MCF 10A (cell line): ENCODE data around the gene VEZT. TPM values are rescaled to one million over a fixed set of nuclear protein-coding genes. Genes with fewer than 3 reads are reported as not detected.

Source experiments
- BruUV-seq: library from RNA; stranded (reverse); fragments of 400-500 nt; replicated peaks from 2 replicates; lab custom pipeline; 2021; lab: Mats Ljungman, UMichigan
- CTCF ChIA-PET: fragments of 300-600 bp; sonication (Branson Sonifier 250); formaldehyde crosslinking; extraction: SDS; loops from one replicate; lab custom pipeline; 2021; ENCODE audit warnings: antibody characterized with exemption, inconsistent platforms; lab: Yijun Ruan, JAX
- POLR2A ChIA-PET: fragments of 300-600, 350-650 bp; sonication (Branson Sonifier 250); formaldehyde crosslinking; extraction: SDS; loops from one replicate; lab custom pipeline; 2020; ENCODE audit warnings: antibody characterized with exemption, inconsistent platforms; lab: Yijun Ruan, JAX
- DNase-seq: peaks from one replicate; pipeline ENCODE4 v3.0.0-alpha.2; 2018; ENCODE audit not compliant: unreplicated experiment
- H3K27ac Mint-ChIP-seq: one replicate; pipeline ENCODE4 v1.8.0; 2022; ENCODE audit warnings: mild to moderate bottlenecking, low read depth, mixed read lengths; ENCODE audit not compliant: unreplicated experiment
- H3K27me3 Mint-ChIP-seq: one replicate; pipeline ENCODE4 v1.8.0; 2022; ENCODE audit warnings: mixed read lengths; ENCODE audit not compliant: insufficient read depth, unreplicated experiment
- H3K36me3 Mint-ChIP-seq: one replicate; pipeline ENCODE4 v1.8.0; 2022; ENCODE audit warnings: mild to moderate bottlenecking, moderate library complexity, mixed read lengths; ENCODE audit not compliant: insufficient read depth, unreplicated experiment
- H3K4me1 Mint-ChIP-seq: one replicate; pipeline ENCODE4 v1.8.0; 2022; ENCODE audit warnings: mixed read lengths; ENCODE audit not compliant: insufficient read depth, unreplicated experiment
- H3K4me3 Mint-ChIP-seq: one replicate; pipeline ENCODE4 v1.8.0; 2022; ENCODE audit warnings: mild to moderate bottlenecking, moderate library complexity, mixed read lengths; ENCODE audit not compliant: unreplicated experiment
- H3K9me3 Mint-ChIP-seq: one replicate; pipeline ENCODE4 v1.8.0; 2022; ENCODE audit warnings: mixed read lengths; ENCODE audit not compliant: unreplicated experiment
- CTCF ChIP-seq: fragments of 200-600 bp; IDR thresholded peaks from one replicate; pipeline ENCODE4 v1.8.0; 2022; ENCODE audit warnings: antibody characterized with exemption, mild to moderate bottlenecking; ENCODE audit not compliant: unreplicated experiment
- intact Hi-C: fragments of 100-400 bp; cut with micrococcal nuclease; formaldehyde crosslinking; loops from 2 replicates; pipeline ENCODE4 v1.14.1; 2022
- total RNA-seq: library from RNA; stranded (reverse); gene quantifications from 2 replicates; pipeline ENCODE4 v1.2.3, GENCODE V29; 2022

VEZT gene
- total RNA-seq, 1 experiment from 2014 or later, result 107 TPM

GRCh38 chr12:95185854-95186253 lies 31.8 kb upstream of the VEZT start:
- peaks cover 14% of the 10 kb centered on the region for H3K4me1 Mint-ChIP-seq
- POLR2A ChIA-PET, result interaction anchor here (1.3 to 9.3 kb wide), 2 partner anchors 14 to 31 kb away, joined by 5 to 77 read pairs; partner anchors contain the start of genes FGD6 and VEZT
- H3K36me3 Mint-ChIP-seq, result peaks cover 12% of the 10 kb centered on the region
- H3K9me3 Mint-ChIP-seq, result no peaks in the 10 kb centered on the region
- H3K27ac Mint-ChIP-seq, result no peak overlapping the region
- no TSS peak for BruUV-seq
- intact Hi-C loops, result no loop called here
- no peak overlapping the region for H3K4me3 Mint-ChIP-seq
- CTCF ChIA-PET, result interaction anchor here (0.6 kb wide), 1 partner anchor 22 kb away, joined by 4 read pairs; no protein-coding TSS in a partner anchor
- TF ChIP-seq CTCF, result no peak
- H3K27me3 Mint-ChIP-seq, result no peaks in the 10 kb centered on the region
- DNase-seq, result no peak

- H3K4me3 Mint-ChIP-seq, result no peak overlapping the region
- H3K9me3 Mint-ChIP-seq, result no peaks in the 10 kb centered on the region
- ChIA-PET CTCF (interaction anchor here (1.0 kb wide), 1 partner anchor 346 kb away, joined by 3 read pairs; no protein-coding TSS in a partner anchor), POLR2A (interaction anchor here (0.8 to 9.3 kb wide), 4 partner anchors 12 to 28 kb away, joined by 4 to 77 read pairs (median 16); partner anchors contain the start of genes FGD6 and VEZT)
- TF ChIP-seq CTCF, result no peak
- H3K27me3 Mint-ChIP-seq, result no peaks in the 10 kb centered on the region
- intact Hi-C loops, result no loop called here
- no peak overlapping the region for H3K27ac Mint-ChIP-seq
- H3K4me1 Mint-ChIP-seq, result peaks cover 15% of the 10 kb centered on the region
- BruUV-seq, result no TSS peak
- peaks cover 12% of the 10 kb centered on the region for H3K36me3 Mint-ChIP-seq
- DNase-seq, result no peak
These were observed 29.7 kb upstream of the VEZT start for GRCh38 chr12:95187865-95188415.

GRCh38 chr12:95191060-95191696 lies 26.4 kb upstream of the VEZT start:
- BruUV-seq, result no TSS peak
- H3K9me3 Mint-ChIP-seq, result no peaks in the 10 kb centered on the region
- TF ChIP-seq CTCF, result no peak
- ChIA-PET CTCF (interaction anchor here (0.7 kb wide), 1 partner anchor 230 kb away, joined by 4 read pairs; no protein-coding TSS in a partner anchor), POLR2A (interaction anchor here (0.6 to 18.7 kb wide), 7 partner anchors 9 to 189 kb away, joined by 3 to 1056 read pairs (median 3); partner anchors contain the start of genes FGD6 and VEZT)
- no peak overlapping the region for H3K4me3 Mint-ChIP-seq
- no peak overlapping the region for H3K27ac Mint-ChIP-seq
- DNase-seq, result no peak
- intact Hi-C loops, result no loop called here
- H3K36me3 Mint-ChIP-seq, result peaks cover 7% of the 10 kb centered on the region
- H3K4me1 Mint-ChIP-seq, result peaks cover 12% of the 10 kb centered on the region
- H3K27me3 Mint-ChIP-seq, result no peaks in the 10 kb centered on the region

- CTCF ChIA-PET, result interaction anchor here (0.7 to 0.8 kb wide), 2 partner anchors 12 to 626 kb away, joined by 3 read pairs; no protein-coding TSS in a partner anchor
- no TSS peak for BruUV-seq
These were observed 25.3 kb upstream of the VEZT start for GRCh38 chr12:95192271-95192670.

More at GRCh38 chr12:95192271-95192670, 25.3 kb upstream of the VEZT start:
- Mint-ChIP-seq H3K9me3 (no peaks in the 10 kb centered on the region), H3K27me3 (no peaks in the 10 kb centered on the region), H3K4me3 (no peak overlapping the region), H3K27ac (no peak overlapping the region), H3K4me1 (peaks cover 12% of the 10 kb centered on the region), H3K36me3 (peaks cover 7% of the 10 kb centered on the region)
- intact Hi-C loops, result no loop called here
- no peak for TF ChIP-seq CTCF
- POLR2A ChIA-PET, result interaction anchor here (9.3 to 18.7 kb wide), 2 partner anchors 8 to 28 kb away, joined by 77 to 1056 read pairs; partner anchors contain the start of genes FGD6 and VEZT
- DNase-seq, result no peak
